HG03159 (cell line): ENCODE measurements around the gene NR5A1.

Experiments
- ATAC-seq: cut with Tn5 transposase; IDR thresholded peaks from one replicate; pipeline ENCODE4 v1.9.1; 2021; ENCODE audit warnings: mild to moderate bottlenecking, moderate library complexity; ENCODE audit not compliant: unreplicated experiment

Gene NR5A1

DNA sequence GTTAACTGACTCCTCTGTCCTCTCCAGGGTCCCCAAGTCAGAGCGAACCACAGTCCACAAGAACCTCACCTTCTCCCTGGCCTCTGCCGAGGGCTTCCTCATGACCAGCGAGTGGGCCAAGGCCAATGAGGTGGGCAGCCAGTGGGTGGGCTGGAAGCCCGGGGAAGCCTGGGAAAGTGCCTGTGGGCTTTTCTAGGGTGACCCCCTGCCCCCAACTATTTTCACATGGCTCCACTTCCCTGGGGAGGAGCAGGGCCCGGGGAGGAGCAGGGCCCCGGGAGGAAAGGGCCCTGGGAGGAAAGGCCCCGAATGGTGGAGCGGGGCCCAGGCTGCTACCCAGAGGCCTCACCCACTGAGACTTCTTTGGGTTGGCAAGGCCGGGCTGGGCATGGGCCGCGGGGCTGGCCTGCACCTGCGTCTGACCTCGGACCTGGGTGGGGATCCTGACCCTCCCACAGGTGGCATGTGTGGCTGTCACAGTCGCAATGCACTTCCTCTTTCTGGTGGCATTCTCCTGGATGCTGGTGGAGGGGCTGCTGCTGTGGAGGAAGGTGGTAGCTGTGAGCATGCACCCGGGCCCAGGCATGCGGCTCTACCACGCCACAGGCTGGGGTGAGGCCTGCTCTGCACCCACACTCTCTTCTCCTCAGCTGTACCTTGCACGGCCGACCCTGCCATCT is 39.0 kb downstream of the NR5A1 start:
- ATAC-seq = no peak

DNA sequence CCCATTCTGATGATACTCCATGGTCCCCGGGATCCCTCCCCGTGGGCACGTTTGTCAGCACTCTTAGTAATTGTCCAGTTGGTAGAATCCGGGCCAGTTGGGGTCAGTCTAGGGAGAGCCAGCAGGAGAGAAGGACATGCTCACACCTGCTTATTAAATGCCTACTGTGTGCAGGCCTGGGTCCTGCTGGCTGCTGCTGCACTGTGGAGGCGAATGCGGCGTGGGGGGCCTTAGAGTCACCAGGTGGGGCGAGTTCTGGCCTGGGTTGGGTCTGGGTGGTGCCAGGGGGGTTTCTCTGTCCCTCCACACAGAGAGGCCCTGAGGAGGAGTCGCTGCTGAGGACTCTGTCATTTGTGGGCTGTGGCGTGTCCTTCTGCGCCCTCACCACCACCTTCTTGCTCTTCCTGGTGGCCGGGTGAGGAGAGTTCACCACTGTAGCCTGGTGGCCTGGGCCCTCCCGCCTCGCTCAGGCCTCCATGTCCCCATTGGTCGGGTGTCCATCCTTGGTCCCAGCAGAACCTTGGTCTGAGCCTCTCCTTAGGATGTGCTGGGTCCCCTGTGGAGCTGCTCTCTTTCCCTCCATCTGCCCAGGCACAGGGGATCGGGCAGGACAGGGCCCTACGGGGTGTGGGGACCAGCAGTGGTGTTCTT is 39.7 kb downstream of the NR5A1 start:
- no peak for ATAC-seq

DNA sequence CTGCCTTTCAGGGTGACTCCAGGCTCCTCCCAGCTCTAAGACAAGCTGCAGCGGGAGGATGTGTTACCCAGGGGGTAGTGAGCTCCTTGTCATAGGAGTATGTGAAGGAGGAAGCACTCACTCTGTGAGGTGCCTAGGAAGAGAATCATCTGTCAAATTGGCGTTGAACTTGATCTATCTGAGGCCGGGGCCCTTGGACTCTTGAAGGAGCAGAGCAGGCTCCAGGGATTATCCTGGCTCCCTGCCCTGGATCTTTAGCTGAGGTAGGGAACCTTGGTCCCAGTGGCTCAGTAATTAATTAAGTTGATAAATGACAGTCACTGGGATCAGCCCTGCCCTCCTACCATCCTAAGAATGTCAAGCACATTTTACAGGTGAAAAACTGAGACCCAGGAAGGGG is 41.5 kb downstream of the NR5A1 start:
- no peak for ATAC-seq

DNA sequence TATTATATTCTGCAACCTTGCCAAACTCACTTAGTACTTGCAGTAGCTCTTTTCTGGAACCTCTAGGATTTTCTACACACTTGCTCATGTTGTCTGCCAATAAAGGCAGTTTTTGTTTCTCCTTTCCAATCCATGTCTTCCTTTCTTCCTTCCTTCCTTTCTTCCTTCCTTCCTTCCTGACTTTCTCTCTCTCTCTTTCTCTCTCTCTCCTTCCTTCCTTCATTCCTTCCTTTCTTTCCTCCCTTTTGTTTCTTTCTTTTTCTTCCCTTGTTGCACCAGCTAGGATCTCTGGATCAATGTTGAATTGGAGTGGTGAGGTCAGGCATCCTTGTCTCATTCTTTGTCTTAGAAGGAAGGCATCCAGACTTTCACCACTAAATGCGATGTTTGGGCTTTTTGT is 44.5 kb downstream of the NR5A1 start:
- no peak for ATAC-seq

DNA sequence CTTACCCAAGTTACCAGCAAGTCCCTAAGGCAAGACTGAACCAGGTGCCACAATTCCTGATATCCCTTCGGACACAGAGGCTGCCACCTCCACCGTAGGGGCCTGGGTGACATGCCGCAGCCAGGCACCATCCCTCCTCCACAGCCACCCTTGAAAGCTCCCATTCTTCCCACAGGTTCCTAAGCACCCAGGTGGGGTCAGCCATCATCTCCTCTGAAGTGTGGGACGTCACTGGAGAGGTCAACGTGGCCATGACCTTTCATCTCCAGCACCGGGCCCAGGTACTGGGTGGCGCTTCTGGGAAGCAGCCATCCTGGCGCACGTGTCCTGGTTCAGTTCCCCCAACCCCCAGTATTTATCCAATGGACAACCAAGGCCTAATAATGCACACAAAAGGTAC is 48.8 kb downstream of the NR5A1 start:
- ATAC-seq = no peak

DNA sequence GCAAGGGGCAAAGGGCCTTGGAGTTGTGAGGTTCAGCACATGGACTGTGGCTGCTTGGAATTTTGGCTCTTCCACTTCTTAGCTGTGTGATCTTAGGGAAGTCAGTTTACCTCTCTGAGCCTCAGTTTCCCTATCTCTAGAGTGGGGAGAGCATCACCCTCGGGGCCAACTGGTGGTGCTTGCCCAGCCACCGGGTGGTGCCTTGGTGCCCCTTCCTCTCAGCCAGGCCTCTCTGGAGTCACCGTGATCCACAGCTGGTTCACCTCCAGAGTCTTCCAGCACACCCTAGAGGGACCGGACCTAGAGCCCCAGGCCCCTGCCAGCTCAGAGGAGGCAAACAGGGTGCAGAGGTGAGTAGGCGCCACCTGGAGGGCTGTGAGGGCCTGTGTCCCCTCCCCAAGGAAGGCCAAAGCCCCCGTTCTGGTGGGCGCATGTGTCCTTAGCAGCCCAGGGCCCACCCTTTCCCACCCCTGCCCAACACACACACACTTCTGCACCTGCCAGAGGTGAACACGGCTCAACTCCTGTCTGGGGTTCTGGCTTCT is 49.2 kb downstream of the NR5A1 start:
- ATAC-seq = no peak

DNA sequence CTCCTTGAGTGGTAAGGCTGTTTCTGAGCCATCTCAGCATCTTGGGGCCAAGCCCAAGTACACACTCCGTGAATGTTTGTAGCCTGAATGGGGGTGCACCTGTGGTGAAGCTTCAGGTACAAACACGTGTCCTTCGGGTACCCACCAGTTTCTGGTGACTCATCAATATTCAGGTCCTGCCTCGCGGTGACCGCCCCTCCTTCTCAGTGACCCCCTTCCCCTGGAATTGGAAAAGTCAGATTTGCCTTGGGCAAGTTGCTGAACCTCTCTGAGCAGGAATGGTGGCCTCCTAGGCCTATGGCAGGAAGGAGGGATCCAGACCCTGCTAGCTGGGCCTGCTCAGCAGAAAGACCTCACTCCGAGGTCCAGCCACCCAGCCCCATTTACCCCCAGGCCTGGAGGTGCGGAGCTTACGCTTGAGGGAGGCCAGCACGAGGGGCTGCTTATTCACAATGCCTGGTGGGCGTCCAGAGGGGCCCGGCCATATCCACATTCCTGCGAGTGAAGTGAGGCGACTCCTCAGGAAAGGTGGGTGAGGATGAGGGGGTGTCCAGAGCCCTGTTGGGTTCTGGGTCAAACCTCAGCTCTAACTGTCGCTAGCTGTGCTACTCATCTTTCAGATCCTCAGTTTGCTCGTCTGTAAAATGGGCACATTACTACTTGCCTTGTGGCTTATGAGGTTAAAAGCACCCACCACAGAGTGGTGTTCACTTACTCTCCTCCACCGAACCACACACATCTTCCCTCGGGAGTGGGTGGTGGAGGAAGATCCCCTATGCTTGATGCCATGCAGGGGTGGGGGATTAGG is 49.9 kb downstream of the NR5A1 start:
- ATAC-seq = no peak

DNA sequence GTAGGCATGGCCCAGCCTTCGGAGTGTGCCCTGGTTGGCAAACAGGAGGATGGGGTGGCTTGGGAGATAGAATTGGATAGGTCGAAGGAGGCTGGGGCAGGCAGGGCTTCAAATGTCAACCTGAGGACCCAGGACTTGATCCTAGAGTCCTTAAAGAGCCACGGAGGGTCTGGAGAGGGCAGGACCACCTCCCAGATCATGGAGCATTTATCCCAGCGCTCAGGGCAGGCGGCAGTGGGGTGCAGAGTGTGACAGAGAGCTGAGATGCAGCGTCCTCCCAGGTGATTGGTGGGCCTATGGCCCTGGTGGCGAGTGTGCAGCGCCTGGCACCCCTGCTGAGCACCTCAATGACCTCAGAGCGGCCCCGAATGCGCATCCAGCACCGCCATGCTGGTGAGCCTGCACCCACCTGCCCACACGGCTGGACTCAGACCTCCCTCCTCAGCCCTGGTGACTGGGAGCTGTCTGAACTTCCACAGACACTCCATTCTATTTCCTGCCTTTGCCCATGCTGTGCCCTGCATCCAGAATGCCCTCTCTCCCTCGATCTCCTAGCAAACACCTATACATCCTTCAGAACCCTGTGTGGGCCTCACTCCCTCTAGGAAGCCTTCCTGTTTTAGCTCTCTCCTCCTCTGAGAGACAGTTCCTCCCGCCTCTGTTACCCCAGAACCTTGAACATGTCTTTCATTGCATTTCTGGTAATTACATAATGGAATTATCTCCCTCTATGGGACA is 50.7 kb downstream of the NR5A1 start:
- no peak for ATAC-seq

DNA sequence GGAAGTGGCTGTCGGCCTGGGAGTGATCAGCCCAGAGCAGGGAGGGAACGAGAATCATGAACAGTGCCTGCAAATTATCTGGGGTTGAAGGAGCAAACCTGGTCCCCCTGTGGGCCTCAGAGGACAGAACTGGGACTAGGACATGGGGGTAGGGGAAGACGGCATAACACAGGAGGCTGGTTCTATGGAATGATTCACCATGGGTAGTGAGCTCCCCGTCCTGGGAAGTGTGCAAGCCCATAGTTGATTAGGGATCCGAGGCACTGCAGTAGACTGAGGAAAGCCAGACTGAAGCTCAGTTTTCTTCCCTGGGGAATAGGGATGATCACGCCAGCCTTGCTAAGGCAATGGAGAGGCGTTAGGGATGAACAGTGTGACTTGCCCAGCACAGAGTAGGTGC is 51.4 kb downstream of the NR5A1 start:
- ATAC-seq = no peak

DNA sequence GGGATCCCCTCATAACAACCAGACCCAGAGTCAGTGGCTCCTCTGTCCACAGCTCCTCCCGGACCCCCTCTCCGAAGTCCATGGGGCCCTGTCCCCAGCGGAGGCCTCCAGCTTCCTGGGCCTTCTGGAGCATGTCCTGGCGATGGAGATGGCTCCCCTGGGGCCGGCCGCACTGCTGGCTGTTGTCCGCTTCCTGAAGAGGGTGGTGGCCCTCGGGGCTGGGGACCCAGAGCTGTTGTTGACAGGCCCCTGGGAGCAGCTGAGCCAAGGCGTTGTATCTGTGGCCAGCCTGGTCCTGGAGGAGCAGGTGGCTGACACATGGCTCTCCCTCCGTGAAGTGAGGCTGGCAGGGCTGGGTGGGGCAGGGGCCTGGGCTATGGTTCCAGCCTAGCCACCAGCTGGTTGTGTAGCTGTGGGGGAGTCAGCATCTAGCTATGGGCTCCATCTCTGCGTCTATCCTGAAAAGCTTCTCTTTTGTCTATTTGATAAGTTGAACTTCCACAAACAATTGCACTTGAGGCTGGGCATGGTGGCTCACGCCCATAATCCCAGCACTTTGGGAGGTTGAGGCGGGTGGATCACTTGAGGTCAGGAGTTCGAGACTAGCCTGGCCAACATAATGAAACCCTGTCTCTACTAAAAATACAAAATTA is 52.3 kb downstream of the NR5A1 start:
- ATAC-seq = no peak

DNA sequence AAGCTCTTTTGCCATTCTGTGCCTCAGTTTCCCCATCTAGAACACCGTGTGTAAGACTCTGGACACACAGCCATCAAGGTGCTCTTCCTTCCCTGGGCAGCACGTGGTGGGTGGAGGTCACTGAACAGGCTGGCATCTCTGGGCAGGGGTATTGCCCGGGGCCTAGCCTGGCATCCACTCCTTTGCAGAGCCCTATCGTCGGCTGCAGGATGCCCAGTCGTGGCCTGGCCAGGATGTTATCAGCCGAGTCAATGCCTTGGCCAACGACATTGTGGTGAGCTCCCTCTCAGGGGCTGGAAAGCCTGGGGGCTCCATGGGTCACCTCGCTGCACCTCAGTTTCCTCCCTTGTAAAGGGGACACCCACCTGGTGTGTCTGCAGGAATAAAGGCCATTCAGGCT is 52.9 kb downstream of the NR5A1 start:
- no peak for ATAC-seq

DNA sequence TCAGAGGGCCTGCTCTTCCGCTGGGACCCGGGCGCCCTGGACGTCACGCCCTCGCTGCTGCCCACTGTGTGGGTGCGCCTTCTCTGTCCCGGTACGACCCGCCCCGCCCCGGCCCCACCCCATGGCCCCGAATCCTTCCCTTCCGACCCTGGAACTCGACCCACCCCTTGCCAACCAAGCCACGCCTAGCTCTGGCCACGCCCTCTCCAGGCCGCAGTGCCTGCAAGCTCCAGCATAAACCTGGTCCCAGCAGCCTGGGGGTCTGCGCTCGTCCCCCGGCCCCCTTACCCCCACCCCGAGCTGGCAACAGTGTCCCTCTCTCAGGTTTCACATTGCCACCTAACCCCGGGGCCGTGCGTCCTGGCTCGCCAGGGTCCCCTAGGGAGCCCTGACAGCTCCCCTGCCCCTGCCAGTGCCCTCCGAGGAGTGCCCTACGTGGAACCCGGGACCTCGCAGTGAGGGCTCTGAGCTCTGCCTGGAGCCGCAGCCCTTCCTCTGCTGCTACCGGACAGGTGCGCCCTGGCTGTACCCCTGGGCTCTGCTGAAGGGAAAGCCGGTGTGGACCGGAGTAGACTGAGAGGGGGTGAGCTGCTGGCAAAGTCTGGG is 53.5 kb downstream of the NR5A1 start:
- no peak for ATAC-seq

DNA sequence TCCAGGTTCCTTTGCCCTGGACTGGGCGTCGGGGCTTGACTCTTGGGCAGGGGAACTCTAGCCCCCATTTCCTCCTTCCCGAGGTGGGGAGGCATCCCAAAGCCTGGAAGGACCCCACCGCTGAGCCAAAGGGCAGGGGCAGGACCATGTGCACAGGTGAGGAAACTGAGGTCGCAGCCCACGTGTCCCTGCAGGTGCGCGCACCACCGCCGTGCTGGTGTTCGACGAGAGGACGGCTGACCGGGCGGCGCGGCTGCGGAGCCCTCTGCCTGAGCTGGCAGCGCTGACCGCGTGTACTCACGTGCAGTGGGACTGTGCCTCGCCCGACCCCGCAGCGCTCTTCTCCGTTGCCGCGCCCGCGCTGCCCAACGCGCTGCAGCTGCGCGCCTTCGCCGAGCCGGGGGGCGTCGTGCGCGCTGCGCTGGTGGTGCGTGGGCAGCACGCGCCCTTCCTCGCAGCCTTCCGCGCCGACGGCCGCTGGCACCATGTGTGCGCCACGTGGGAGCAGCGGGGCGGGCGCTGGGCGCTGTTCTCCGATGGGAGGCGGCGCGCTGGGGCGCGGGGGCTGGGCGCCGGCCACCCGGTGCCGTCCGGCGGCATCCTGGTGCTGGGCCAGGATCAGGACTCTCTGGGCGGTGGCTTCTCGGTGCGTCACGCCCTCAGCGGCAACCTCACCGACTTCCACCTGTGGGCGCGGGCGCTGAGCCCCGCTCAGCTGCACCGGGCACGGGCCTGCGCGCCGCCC is 54.2 kb downstream of the NR5A1 start:
- no peak for ATAC-seq

DNA sequence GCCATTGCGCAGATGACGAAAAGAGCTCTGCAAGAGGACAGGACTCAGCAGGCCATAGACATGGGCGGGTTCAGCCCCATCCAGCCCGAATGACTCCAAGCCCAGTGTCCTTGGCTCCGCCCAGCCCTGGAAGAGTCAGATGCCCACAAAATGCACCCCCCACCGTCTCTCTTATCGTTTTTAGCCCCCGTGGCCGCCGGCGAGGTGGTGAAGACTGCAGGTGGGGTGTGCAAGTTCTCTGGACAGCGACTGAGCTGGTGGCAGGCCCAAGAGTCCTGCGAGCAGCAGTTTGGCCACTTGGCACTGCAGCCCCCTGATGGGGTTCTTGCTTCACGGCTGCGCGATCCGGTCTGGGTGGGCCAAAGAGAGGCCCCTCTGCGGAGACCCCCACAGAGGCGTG is 54.9 kb downstream of the NR5A1 start:
- ATAC-seq = no peak

DNA sequence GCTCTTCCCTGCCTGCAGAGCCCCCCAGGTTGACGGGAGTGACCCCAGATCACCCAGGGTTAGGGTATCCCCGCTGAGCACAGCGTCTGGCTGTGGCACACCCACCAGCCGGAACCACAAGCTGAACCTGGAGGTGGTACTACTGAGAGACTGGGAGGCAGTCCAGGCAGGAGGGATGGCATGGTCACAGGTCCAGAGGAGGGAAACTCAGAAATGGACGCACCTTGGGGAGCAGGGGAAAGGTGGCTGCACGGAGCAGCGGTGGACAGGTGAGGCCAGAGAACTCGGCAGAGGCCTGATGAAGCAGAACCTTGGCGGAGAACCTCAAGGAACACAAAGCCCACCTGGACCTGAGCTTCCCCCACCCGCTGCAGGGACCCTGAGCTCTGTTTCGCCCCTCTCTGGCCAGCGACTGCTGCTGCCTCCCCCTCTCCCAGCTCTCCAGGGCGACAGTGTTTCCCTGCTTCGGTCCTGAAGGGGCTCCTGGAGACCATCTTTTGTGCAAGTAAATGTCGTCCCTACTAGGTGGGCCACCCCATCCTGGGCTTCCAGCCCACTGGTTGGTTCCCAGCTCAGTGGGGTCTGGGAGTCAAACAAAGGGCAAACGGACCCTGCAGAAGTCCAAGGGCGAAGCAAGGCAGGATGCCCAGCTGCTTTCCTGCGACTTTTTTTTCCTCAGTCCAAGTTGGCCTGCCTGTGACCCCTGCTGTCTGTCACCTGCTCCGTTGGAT is 56.1 kb downstream of the NR5A1 start:
- ATAC-seq = no peak

DNA sequence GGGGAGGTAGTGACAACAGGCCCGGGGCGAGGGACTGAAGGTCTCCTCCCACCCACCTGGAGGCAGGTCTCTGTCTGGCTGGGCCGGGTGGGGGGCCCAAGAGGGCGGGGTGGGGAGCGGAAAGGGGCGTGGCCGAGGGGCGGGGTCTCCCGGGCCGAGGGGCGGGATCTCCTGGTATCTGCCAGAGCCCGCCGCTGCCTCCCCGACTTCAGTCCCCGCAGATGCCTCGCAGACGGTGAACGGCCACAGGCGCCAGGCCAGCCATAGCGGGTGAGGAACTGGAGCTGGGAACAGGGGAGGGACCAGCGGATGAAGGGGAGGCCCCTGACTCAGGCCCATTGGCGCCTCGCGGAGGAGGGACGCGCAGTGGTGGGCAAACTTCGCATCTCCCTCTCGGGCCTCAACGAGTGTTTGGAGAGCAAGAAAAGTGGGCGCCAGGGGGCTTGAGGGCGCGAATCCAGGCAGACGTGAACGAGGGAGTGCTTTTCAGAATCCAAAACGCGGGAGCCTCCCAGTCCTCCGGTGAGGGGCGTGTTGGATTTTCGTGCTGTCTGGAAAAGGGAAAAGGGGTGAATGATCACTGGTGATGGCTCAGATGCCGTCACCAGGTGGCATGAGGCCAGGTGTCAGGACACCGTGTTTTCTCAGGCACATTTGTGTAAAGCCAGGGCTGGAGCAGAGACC is 56.8 kb downstream of the NR5A1 start, which contains the start of gene ADGRD2:
TSS of gene ADGRD2 (plus strand) at position 211 of the 684 bp plus-strand sequence. CDS start 1,216 bp downstream, outside the sequence.
- ATAC-seq = no peak

DNA sequence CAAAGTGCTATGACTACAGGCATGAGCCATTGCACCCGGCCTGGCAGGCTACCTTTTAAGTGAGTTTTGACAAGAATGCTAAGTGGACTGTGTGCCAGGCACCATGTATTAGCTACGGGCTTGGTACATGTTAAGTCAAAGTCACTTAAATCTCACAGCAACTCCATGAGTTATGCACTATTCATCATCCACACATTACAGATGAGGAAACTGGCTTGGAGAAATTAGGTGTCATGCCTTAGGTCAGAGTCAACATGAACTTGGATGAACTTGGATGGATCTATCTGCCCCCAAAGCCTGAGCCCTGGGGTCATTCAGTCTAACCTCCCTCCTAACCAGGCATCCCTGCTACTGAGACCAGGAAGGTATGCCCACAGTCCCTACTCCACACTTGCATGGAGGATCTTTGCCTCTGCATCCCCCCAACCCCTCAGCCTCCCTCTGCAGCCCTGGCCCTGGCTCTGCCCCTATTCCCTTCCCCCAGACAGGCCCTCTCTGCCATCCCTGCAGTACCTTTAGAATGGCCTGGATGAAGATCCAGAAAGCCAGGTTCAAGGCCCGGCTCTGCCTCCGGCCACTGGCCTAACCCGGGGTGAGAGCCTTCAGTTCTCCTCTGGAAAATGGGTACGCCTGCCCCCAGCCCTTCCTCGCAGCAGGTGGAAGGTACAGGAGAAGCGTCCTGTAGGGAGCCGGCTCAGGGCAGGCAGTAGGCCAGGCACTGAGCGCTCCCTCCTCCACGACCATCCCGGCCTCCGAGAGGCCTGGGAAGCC is 57.6 kb downstream of the NR5A1 start:
- no peak for ATAC-seq
